B cell (primary cell): ENCODE measurements around the gene LONP1. TPM values are rescaled to one million over a fixed set of nuclear protein-coding genes. Genes with fewer than 3 reads are reported as not detected.

Source experiments
- ATAC-seq: fragments of 200-7000 bp; cut with Tn5 transposase; one replicate; pipeline ENCODE4 v1.10.0; 2021; ENCODE audit warnings: low read depth, mild to moderate bottlenecking, moderate number of reproducible peaks, moderate library complexity
- CTCF ChIA-PET: fragments of 350-600 bp; sonication (Branson Sonifier 250); formaldehyde crosslinking; loops from one replicate; lab custom pipeline; 2021; ENCODE audit warnings: antibody characterized with exemption, inconsistent platforms; lab: Charles Lee
- POLR2A ChIA-PET: fragments of 350-600 bp; sonication (Branson Sonifier 250); formaldehyde crosslinking; loops from one replicate; lab custom pipeline; 2021; ENCODE audit warnings: antibody characterized with exemption; lab: Charles Lee
- DNase-seq: peaks from one replicate; pipeline ENCODE4 v3.0.0; 2013
- H2AFZ ChIP-seq: 2 replicates; pipeline ENCODE4 v1.6.1; 2012; ENCODE audit warnings: mild to moderate bottlenecking, low read depth, low read length; ENCODE audit not compliant: insufficient read depth, poor library complexity, severe bottlenecking
- H3K27ac ChIP-seq, 2 donors: 1 replicate in 1 of 2; 2 replicates in 1 of 2; pipeline ENCODE4 v1.5.1; 2012 to 2013; ENCODE audit warnings: low read length in 2 of 2, mild to moderate bottlenecking in 2 of 2, moderate library complexity in 1 of 2
- H3K27me3 ChIP-seq, 4 experiments: fragments of 200-600 bp in 1 of 4; sonication (generic) in 1 of 4; replicated peaks in 1 of 4; 1 replicate in 2 of 4; 2 replicates in 2 of 4; pipeline versions ENCODE4 v1.6.1 to v1.7.0; 2013 to 2016; ENCODE audit warnings: low read length in 3 of 4, mild to moderate bottlenecking in 2 of 4, mixed read lengths in 1 of 4, moderate library complexity in 1 of 4; ENCODE audit not compliant: insufficient read depth in 4 of 4, control insufficient read depth in 3 of 4; ENCODE audit errors: control extremely low read depth in 1 of 4
- H3K36me3 ChIP-seq, 2 experiments: replicated peaks in 1 of 2; 1 replicate in 1 of 2; 2 replicates in 1 of 2; pipeline versions ENCODE4 v1.6.1 to v1.7.1; 2013; ENCODE audit warnings: low read length in 1 of 2; ENCODE audit not compliant: insufficient read depth in 2 of 2, control insufficient read depth in 1 of 2; ENCODE audit errors: control extremely low read depth in 1 of 2, extremely low read depth in 1 of 2
- H3K4me1 ChIP-seq, 2 donors: fragments of 200-600 bp in 1 of 2; sonication (generic) in 1 of 2; 1 replicate in 1 of 2; 2 replicates in 1 of 2; pipeline versions ENCODE4 v1.5.1 to v1.6.1; 2013 to 2017; ENCODE audit warnings: low read length in 2 of 2; ENCODE audit not compliant: control insufficient read depth in 2 of 2, insufficient read depth in 2 of 2
- H3K4me2 ChIP-seq: replicated peaks from 2 replicates; pipeline ENCODE3; 2012; ENCODE audit warnings: mild to moderate bottlenecking, low read depth, low read length; ENCODE audit not compliant: poor library complexity, severe bottlenecking
- H3K4me3 ChIP-seq, 5 experiments: fragments of 200-600 bp in 1 of 5; sonication (generic) in 1 of 5; 1 replicate in 3 of 5; 2 replicates in 2 of 5; pipeline versions ENCODE4 v1.5.1 to v1.7.0; 2011 to 2016; ENCODE audit warnings: low read length in 4 of 5, mild to moderate bottlenecking in 4 of 5, low read depth in 2 of 5, control low read depth in 1 of 5, moderate library complexity in 1 of 5; ENCODE audit not compliant: insufficient read depth in 1 of 5; ENCODE audit errors: control extremely low read depth in 1 of 5, extremely low read depth in 1 of 5
- H3K79me2 ChIP-seq: fragments of 200-600 bp; sonication (generic); one replicate; pipeline ENCODE4 v1.6.0; 2016; ENCODE audit warnings: low read length; ENCODE audit not compliant: control insufficient read depth, insufficient read depth
- H3K9ac ChIP-seq: fragments of 200-600 bp; sonication (generic); 2 replicates; pipeline ENCODE4 v1.6.1; 2017; ENCODE audit warnings: mild to moderate bottlenecking, low read length, moderate library complexity
- H3K9me3 ChIP-seq, 3 donors: one replicate each; pipeline versions ENCODE4 v1.6.1 to v1.7.1; 2013; ENCODE audit warnings: low read length in 2 of 3; ENCODE audit not compliant: control insufficient read depth in 2 of 3, insufficient read depth in 1 of 3; ENCODE audit errors: control extremely low read depth in 1 of 3
- H4K20me1 ChIP-seq: 2 replicates; pipeline ENCODE4 v1.6.0; 2012; ENCODE audit warnings: mild to moderate bottlenecking, low read length; ENCODE audit not compliant: insufficient read depth, control insufficient read depth, poor library complexity, severe bottlenecking
- H3K27ac Mint-ChIP-seq: one replicate; pipeline ENCODE4 v1.8.0; 2021; ENCODE audit warnings: mixed read lengths
- H3K27me3 Mint-ChIP-seq: one replicate; pipeline ENCODE4 v1.8.0; 2021; ENCODE audit warnings: mixed read lengths
- H3K4me1 Mint-ChIP-seq: one replicate; pipeline ENCODE4 v1.8.0; 2021; ENCODE audit warnings: mixed read lengths
- H3K4me3 Mint-ChIP-seq: one replicate; pipeline ENCODE4 v1.8.0; 2021; ENCODE audit warnings: mixed read lengths
- H3K9me3 Mint-ChIP-seq: one replicate; pipeline ENCODE4 v1.8.0; 2022; ENCODE audit warnings: mixed read lengths; ENCODE audit not compliant: insufficient read depth
- EZH2 ChIP-seq: IDR thresholded peaks from 2 replicates; pipeline ENCODE4 v1.6.1; 2012; ENCODE audit warnings: borderline replicate concordance, low read depth, mild to moderate bottlenecking, moderate library complexity, low read length; ENCODE audit not compliant: insufficient read depth, poor library complexity, severe bottlenecking
- WGBS: methylation state at CpG from one replicate; pipeline ENCODE4 v1.1.5; 2013; ENCODE audit warnings: missing lambda C conversion rate; ENCODE audit not compliant: insufficient coverage; 5-methylcytosine and 5-hydroxymethylcytosine counted together
- intact Hi-C: fragments of 100-400 bp; cut with micrococcal nuclease; formaldehyde crosslinking; loops from one replicate; pipeline ENCODE4 v1.10.0; 2022
- polyA plus RNA-seq: library from polyadenylated mRNA; depleted of rRNA; stranded (reverse); fragments of >200 nt; gene quantifications from 2 replicates; pipeline ENCODE4 v1.2.3, GENCODE V29; 2012
- total RNA-seq, 2 donors: library from RNA; stranded (reverse); fragments of 120-200 nt in 1 of 2; gene quantifications; 1 replicate in 1 of 2; 2 replicates in 1 of 2; pipeline versions ENCODE4 v1.2.3 to v1.2.4, GENCODE V29; 2013 to 2022
- TF ChIP-seq, protein P1 (sequence below): fragments of 200-600 bp; IDR thresholded peaks from one replicate; pipeline ENCODE4 v1.8.0; 2022; ENCODE audit warnings: antibody characterized with exemption, mild to moderate bottlenecking

Gene LONP1
- total and polyA plus RNA-seq, 2 donors (not counting 1 experiment from before 2014, with no cell fraction given): 60.1 to 67.2 TPM

DNA sequence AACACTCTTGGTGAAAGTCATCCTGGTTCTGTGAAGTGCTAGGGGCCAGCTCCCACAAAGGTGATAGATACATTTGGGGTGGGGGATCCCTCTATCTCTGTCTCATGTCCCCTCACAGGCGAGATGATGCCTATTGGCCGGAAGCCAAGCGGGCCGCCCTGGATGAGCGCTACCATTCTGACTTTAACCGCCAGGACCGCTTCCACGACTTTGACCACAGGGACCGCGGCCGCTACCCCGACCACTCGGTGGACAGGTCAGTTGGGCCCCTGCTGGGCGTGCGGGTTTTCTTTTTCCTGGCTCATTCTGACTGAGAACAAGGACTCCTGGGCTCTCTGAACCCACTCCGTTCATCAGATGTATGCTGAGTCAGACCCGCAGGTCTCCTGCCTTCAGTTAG is 56.0 kb downstream of the LONP1 start:
- peaks cover 43% of the 10 kb centered on the region for H4K20me1 ChIP-seq
- TF ChIP-seq, protein P1, sequence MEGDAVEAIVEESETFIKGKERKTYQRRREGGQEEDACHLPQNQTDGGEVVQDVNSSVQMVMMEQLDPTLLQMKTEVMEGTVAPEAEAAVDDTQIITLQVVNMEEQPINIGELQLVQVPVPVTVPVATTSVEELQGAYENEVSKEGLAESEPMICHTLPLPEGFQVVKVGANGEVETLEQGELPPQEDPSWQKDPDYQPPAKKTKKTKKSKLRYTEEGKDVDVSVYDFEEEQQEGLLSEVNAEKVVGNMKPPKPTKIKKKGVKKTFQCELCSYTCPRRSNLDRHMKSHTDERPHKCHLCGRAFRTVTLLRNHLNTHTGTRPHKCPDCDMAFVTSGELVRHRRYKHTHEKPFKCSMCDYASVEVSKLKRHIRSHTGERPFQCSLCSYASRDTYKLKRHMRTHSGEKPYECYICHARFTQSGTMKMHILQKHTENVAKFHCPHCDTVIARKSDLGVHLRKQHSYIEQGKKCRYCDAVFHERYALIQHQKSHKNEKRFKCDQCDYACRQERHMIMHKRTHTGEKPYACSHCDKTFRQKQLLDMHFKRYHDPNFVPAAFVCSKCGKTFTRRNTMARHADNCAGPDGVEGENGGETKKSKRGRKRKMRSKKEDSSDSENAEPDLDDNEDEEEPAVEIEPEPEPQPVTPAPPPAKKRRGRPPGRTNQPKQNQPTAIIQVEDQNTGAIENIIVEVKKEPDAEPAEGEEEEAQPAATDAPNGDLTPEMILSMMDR: no peak
- TF ChIP-seq EZH2: no peak
- Mint-ChIP-seq H3K27ac (no peak overlapping the region), H3K4me1 (no peaks in the 10 kb centered on the region), H3K4me3 (no peak overlapping the region), H3K9me3 (no peaks in the 10 kb centered on the region), H3K27me3 (no peaks in the 10 kb centered on the region)
- H3K36me3 ChIP-seq: peaks cover 3 to 87% of the 10 kb centered on the region in 2 experiments
- H3K27me3 ChIP-seq: no peaks in the 10 kb centered on the region
- peaks cover 0 to 7% (median 0%) of the 10 kb centered on the region in 3 donors for H3K9me3 ChIP-seq
- no peak overlapping the region for H3K4me2 ChIP-seq
- no peak overlapping the region for H2AFZ ChIP-seq
- WGBS: 98% methylated on average over 16 of the region's 17 CpGs
- peaks cover 17% of the 10 kb centered on the region for H3K79me2 ChIP-seq
- intact Hi-C loops: no loop called here
- no peak overlapping the region for H3K4me3 ChIP-seq
- ChIA-PET POLR2A (no interaction called here), CTCF (no interaction called here)
- H3K27ac ChIP-seq: no peak overlapping the region
- ATAC-seq (no peak), DNase-seq (no peak)
- no peaks in the 10 kb centered on the region for H3K4me1 ChIP-seq
- H3K9ac ChIP-seq: no peak overlapping the region

GRCh38 chr19:5661483-5661882 is 58.5 kb downstream of the LONP1 start:
- ChIA-PET POLR2A (no interaction called here), CTCF (no interaction called here)
- TF ChIP-seq, protein P1: no peak
- TF ChIP-seq EZH2: no peak
- intact Hi-C loops: no loop called here
- Histone ChIP-seq H2AFZ (no peak overlapping the region), H3K4me3 (no peak overlapping the region), H3K9me3 (peaks cover 0 to 4% (median 0%) of the 10 kb centered on the region in 3 donors), H3K27ac (no peak overlapping the region), H3K4me1 (no peaks in the 10 kb centered on the region), H3K4me2 (no peak overlapping the region), H3K36me3 (peaks cover 3 to 85% of the 10 kb centered on the region in 2 experiments), H3K9ac (no peak overlapping the region), H3K27me3 (no peaks in the 10 kb centered on the region), H4K20me1 (peaks cover 38% of the 10 kb centered on the region), H3K79me2 (peaks cover 24% of the 10 kb centered on the region)
- DNase-seq (no peak), ATAC-seq (no peak)
- Mint-ChIP-seq H3K27ac (no peak overlapping the region), H3K27me3 (no peaks in the 10 kb centered on the region), H3K9me3 (no peaks in the 10 kb centered on the region), H3K4me1 (no peaks in the 10 kb centered on the region), H3K4me3 (no peak overlapping the region)
- 99% methylated on average over 42 of the region's 42 CpGs for WGBS
